Esophagus muscularis mucosa (tissue), 4 donors: ENCODE measurements around the gene RBBP9.

Experiments used
- EP300 ChIP-seq: sonication (generic); formaldehyde crosslinking; IDR thresholded peaks from one replicate; pipeline ENCODE4 v1.6.1; 2017; ENCODE audit warnings: antibody characterized with exemption
- POLR2AphosphoS5 ChIP-seq, 2 donors: sonication (generic); formaldehyde crosslinking; IDR thresholded peaks; one replicate each; pipeline ENCODE4 v1.6.1; 2017; ENCODE audit warnings: antibody characterized with exemption in 2 of 2
- TF ChIP-seq, protein P1 (sequence below), 3 experiments: fragments of 200-600 bp in 2 of 3; fragments of 450-650 bp in 1 of 3; sonication (generic) in 2 of 3; IDR thresholded peaks; one replicate each; pipeline ENCODE4 v1.5.1; 2017 to 2019; ENCODE audit warnings: antibody characterized with exemption in 3 of 3, mild to moderate bottlenecking in 2 of 3, moderate library complexity in 1 of 3

DNA sequence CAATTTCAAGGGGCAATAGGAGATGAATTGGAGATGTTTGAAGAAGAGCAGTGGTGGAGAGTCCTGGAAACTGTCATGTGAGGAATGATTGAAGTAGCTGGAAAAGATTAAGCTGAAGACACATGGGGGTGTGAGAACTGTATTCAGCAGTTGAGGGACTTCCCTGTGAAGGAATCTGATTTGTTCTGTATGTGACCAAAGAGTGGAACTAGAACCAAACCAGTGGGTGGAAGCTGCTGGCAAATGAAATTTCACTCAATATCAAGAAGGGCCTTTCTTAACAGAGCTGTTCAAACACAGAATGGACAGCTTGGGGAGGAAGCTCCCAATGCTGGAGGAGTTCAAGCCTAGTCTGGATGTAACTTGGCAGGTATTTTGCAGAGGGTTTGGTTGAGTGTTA is 32.0 kb upstream of the RBBP9 start:
- TF ChIP-seq, protein P1, sequence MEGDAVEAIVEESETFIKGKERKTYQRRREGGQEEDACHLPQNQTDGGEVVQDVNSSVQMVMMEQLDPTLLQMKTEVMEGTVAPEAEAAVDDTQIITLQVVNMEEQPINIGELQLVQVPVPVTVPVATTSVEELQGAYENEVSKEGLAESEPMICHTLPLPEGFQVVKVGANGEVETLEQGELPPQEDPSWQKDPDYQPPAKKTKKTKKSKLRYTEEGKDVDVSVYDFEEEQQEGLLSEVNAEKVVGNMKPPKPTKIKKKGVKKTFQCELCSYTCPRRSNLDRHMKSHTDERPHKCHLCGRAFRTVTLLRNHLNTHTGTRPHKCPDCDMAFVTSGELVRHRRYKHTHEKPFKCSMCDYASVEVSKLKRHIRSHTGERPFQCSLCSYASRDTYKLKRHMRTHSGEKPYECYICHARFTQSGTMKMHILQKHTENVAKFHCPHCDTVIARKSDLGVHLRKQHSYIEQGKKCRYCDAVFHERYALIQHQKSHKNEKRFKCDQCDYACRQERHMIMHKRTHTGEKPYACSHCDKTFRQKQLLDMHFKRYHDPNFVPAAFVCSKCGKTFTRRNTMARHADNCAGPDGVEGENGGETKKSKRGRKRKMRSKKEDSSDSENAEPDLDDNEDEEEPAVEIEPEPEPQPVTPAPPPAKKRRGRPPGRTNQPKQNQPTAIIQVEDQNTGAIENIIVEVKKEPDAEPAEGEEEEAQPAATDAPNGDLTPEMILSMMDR (IDR thresholded peaks at IDR 0.05), result no peak
- TF ChIP-seq EP300, result no peak
- no peak for TF ChIP-seq POLR2AphosphoS5 (IDR thresholded peaks at IDR 0.05)
